DOHH2 (cell line): ENCODE data around the gene SCUBE2.

Experiments used
- H3F3A ChIP-seq: fragments of 200-600 bp; sonication (generic), shearing (Covaris generic); 2 replicates; pipeline ENCODE4 v1.6.0; 2016; ENCODE audit warnings: antibody characterized with exemption, mild to moderate bottlenecking; ENCODE audit not compliant: control insufficient read depth, insufficient read depth
- H3K27ac ChIP-seq: fragments of 200-600 bp; sonication (generic); 2 replicates; pipeline ENCODE4 v1.5.1; 2014; ENCODE audit warnings: low read depth, mild to moderate bottlenecking, low read length, moderate library complexity
- H3K27me3 ChIP-seq: fragments of 200-600 bp; sonication (generic); 2 replicates; pipeline ENCODE4 v1.6.1; 2014; ENCODE audit warnings: mild to moderate bottlenecking, low read length, mixed read lengths; ENCODE audit not compliant: control insufficient read depth
- H3K36me3 ChIP-seq: fragments of 200-600 bp; sonication (generic); 2 replicates; pipeline ENCODE4 v1.6.1; 2014; ENCODE audit warnings: mild to moderate bottlenecking, low read length, moderate library complexity, mixed read lengths; ENCODE audit not compliant: control insufficient read depth
- H3K4me1 ChIP-seq: fragments of 200-600 bp; sonication (generic); 2 replicates; pipeline ENCODE4 v1.6.1; 2014; ENCODE audit warnings: mild to moderate bottlenecking, low read length, mixed read lengths; ENCODE audit not compliant: control insufficient read depth
- H3K4me2 ChIP-seq: fragments of 200-600 bp; sonication (generic); 2 replicates; pipeline ENCODE4 v1.6.0; 2014; ENCODE audit warnings: mild to moderate bottlenecking, low read length, moderate library complexity
- H3K4me3 ChIP-seq: fragments of 200-600 bp; sonication (generic); 2 replicates; pipeline ENCODE4 v1.5.1; 2014; ENCODE audit warnings: mild to moderate bottlenecking, low read length, mixed read lengths
- H3K79me2 ChIP-seq: fragments of 200-600 bp; sonication (generic); 2 replicates; pipeline ENCODE4 v1.6.1; 2014; ENCODE audit warnings: mild to moderate bottlenecking, low read length, mixed read lengths; ENCODE audit not compliant: control insufficient read depth
- H3K9me2 ChIP-seq: fragments of 200-600 bp; sonication (generic); replicated peaks from 2 replicates; pipeline ENCODE4 v1.6.1; 2014; ENCODE audit warnings: mild to moderate bottlenecking, low read length, mixed read lengths; ENCODE audit not compliant: control insufficient read depth
- H3K9me3 ChIP-seq: fragments of 200-600 bp; sonication (generic); 2 replicates; pipeline ENCODE4 v1.6.1; 2014; ENCODE audit warnings: antibody characterized with exemption, low read length, mixed read lengths; ENCODE audit not compliant: control insufficient read depth, insufficient read depth
- H4K20me1 ChIP-seq: fragments of 200-600 bp; sonication (generic); 2 replicates; pipeline ENCODE4 v1.6.0; 2014; ENCODE audit warnings: low read depth, mild to moderate bottlenecking, antibody characterized with exemption, low read length, moderate library complexity; ENCODE audit not compliant: control insufficient read depth, insufficient read depth
- CTCF ChIP-seq: fragments of 200-600 bp; sonication (generic); IDR thresholded peaks from one replicate; pipeline ENCODE4 v1.5.1; 2014; ENCODE audit warnings: antibody characterized with exemption, mild to moderate bottlenecking, low read depth, low read length; ENCODE audit not compliant: poor library complexity, severe bottlenecking
- EZH2phosphoT487 ChIP-seq: fragments of 200-600 bp; sonication (generic); IDR thresholded peaks from 2 replicates; pipeline ENCODE4 v1.6.1; 2017; ENCODE audit warnings: borderline replicate concordance, mild to moderate bottlenecking, antibody characterized with exemption, low read length, moderate library complexity, mixed read lengths

The SCUBE2 gene

GRCh38 chr11:9005087-9005486 lies 86.3 kb downstream of the SCUBE2 start:
- Histone ChIP-seq H3K4me3 (no peak overlapping the region), H3K4me2 (no peak overlapping the region), H3K79me2 (no peaks in the 10 kb centered on the region), H3K27me3 (peaks cover 9% of the 10 kb centered on the region), H3F3A (no peaks in the 10 kb centered on the region), H3K9me2 (no peaks in the 10 kb centered on the region), H4K20me1 (no peaks in the 10 kb centered on the region), H3K36me3 (no peaks in the 10 kb centered on the region), H3K27ac (no peak overlapping the region), H3K4me1 (no peaks in the 10 kb centered on the region), H3K9me3 (no peaks in the 10 kb centered on the region)
- TF ChIP-seq CTCF (no peak), EZH2phosphoT487 (no peak)

DNA sequence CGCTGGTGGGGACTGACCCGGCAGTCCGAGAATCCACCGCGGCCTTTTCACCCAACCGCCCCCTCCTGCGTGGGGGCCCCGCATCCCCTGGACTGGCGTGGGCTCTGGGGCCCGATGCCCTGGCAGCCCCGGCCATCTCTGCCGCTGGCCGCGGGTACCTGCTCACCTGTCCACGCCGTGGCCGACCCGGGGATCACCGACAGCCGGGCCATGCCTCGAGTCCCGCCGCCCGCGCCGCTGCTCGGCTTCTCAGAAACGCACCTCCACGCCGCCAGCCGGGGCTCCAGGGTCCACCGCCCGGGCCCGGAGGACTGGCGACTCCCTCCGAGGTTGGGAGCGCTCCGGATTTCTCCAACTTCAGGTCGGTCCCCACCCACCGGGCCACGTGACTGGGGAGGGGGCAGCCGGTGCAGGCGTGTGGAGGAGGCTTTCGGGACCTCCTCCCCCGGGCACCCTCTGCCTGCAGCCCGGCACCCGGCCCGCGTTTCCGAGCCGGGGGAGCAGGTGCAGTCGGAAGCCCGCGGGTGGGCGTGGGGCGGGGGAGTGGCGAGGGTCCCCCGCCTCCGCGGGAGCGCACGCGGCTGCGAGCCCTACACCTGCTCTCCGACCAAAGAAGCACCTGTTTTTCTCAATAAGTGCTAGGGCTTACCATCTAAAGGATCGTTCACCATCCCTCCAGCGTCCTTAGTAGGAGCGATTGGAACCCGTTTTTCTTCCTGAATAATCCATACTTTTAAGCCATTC lies 87.0 kb downstream of the SCUBE2 start:
- H3K9me2 ChIP-seq, result no peaks in the 10 kb centered on the region
- H3K36me3 ChIP-seq, result no peaks in the 10 kb centered on the region
- no peaks in the 10 kb centered on the region for H3K4me1 ChIP-seq
- no peaks in the 10 kb centered on the region for H4K20me1 ChIP-seq
- H3K27ac ChIP-seq, result no peak overlapping the region
- no peaks in the 10 kb centered on the region for H3K9me3 ChIP-seq
- no peaks in the 10 kb centered on the region for H3K79me2 ChIP-seq
- H3K4me2 ChIP-seq, result no peak overlapping the region
- no peak for TF ChIP-seq CTCF
- TF ChIP-seq EZH2phosphoT487, result no peak
- peaks cover 9% of the 10 kb centered on the region for H3K27me3 ChIP-seq
- H3K4me3 ChIP-seq, result no peak overlapping the region
- H3F3A ChIP-seq, result no peaks in the 10 kb centered on the region

DNA sequence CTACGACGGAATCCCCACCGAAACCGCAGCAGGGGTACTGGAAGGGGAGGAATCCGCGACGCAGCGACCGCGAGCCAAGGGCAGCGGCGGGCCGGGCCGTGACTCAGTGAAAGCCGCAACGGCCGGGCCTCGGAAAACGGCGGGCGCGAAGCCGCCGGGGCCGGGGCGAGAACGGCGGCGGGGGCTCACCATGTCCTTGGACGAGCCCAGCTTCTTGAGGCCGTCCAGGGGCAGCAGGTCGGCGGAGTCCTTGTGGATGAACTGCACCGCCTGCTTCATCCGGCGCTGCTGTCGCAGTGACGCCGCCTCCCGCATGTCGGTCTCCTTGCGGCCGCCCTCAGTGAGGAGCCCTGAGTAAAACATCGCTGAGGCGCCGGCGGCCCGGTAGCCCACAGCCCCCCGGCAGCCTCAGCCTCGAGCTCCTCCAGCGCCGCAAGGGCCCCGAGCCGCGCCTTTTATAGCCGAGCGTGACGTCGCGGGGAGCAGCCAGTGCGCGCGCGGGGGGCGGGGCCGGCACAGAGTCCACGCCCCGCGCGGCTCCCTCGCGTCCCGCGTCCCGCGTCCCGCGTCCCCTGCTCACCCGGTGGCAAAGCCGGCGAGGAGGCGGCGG lies 87.7 kb downstream of the SCUBE2 start, which contains the start of gene NRIP3:
Gene NRIP3 (minus strand): TSS at position 429 of the 610 bp plus-strand sequence. CDS start 66 bp downstream, at position 363.
- Histone ChIP-seq H3K36me3 (no peaks in the 10 kb centered on the region), H3K9me2 (no peaks in the 10 kb centered on the region), H3K4me3 (no peak within 1 kb of the TSS), H3K79me2 (no peaks in the 10 kb centered on the region), H3K4me2 (no peak within 1 kb of the TSS), H3K27me3 (peaks cover 11% of the 10 kb centered on the region), H4K20me1 (no peaks in the 10 kb centered on the region), H3K9me3 (no peaks in the 10 kb centered on the region), H3K4me1 (no peaks in the 10 kb centered on the region), H3K27ac (no peak within 1 kb of the TSS), H3F3A (no peaks in the 10 kb centered on the region)
- no peak for TF ChIP-seq EZH2phosphoT487
- TF ChIP-seq CTCF, result no peak
